Muscle layer of colon (tissue), 2 donors: ENCODE data around the gene MYL12B.
"Not testable (repeated sequence)": the region's sequence is repeated elsewhere in the genome, so short reads cannot be mapped to it uniquely, and the experiment has no call there.

Experiments
- H3K27ac ChIP-seq: one replicate; pipeline ENCODE4 v1.7.0; 2013; ENCODE audit warnings: low read depth, mild to moderate bottlenecking, low read length, moderate library complexity
- H3K27me3 ChIP-seq, 2 donors: one replicate each; pipeline ENCODE4 v1.7.0; 2013; ENCODE audit warnings: low read length in 2 of 2, mild to moderate bottlenecking in 2 of 2; ENCODE audit not compliant: insufficient read depth in 2 of 2, control insufficient read depth in 1 of 2
- H3K36me3 ChIP-seq: one replicate; pipeline ENCODE4 v1.7.0; 2013; ENCODE audit warnings: mild to moderate bottlenecking, low read length; ENCODE audit not compliant: insufficient read depth
- H3K4me1 ChIP-seq: one replicate; pipeline ENCODE4 v1.7.0; 2013; ENCODE audit warnings: mild to moderate bottlenecking, low read length; ENCODE audit not compliant: insufficient read depth
- H3K4me3 ChIP-seq, 2 donors: one replicate each; pipeline ENCODE4 v1.7.0; 2013; ENCODE audit warnings: low read length in 2 of 2, low read depth in 1 of 2, mild to moderate bottlenecking in 1 of 2, moderate library complexity in 1 of 2
- H3K9ac ChIP-seq: one replicate; pipeline ENCODE4 v1.7.0; 2013; ENCODE audit warnings: low read length
- H3K9me3 ChIP-seq: one replicate; pipeline ENCODE4 v1.7.0; 2013; ENCODE audit warnings: mild to moderate bottlenecking, low read length
- donor health status: abdominal sarcoma.
- donor health status: Adenocarcinoma of cecum.

The MYL12B gene

DNA sequence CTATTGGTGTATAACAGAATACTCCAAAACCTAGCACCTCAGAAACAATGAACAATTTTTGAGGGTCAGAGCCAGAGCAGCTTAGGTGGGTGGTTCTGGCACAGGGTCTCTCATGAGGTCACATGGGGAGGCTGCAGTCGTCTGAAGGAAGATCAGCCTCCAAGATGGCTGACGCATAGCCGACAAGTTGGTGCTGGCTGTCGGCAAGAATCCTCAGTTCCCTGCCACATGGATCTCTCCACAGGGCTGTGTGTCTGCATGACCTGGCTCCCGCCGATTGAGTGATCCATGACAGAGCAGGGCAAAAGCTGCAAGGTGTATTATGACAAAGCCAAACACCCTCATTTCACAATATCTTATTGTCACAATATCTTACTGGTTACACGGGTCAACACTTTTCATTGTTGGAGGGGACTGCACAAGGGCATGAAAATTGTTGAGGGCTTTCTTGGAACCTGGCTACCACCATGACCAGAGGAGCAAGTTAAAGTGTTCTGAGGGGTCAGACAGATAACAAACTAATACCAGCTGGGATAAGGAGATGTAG, 4.2 kb downstream of the MYL12B start:
- Histone ChIP-seq H3K4me1 (peaks cover 61% of the 10 kb centered on the region), H3K9me3 (no peaks in the 10 kb centered on the region), H3K4me3 (no peak overlapping the region), H3K36me3 (no peaks in the 10 kb centered on the region), H3K27ac (no peak overlapping the region), H3K27me3 (no peaks in the 10 kb centered on the region), H3K9ac (no peak overlapping the region)

- no peaks in the 10 kb centered on the region for H3K36me3 ChIP-seq
- no peak overlapping the region for H3K9ac ChIP-seq
- no peaks in the 10 kb centered on the region for H3K9me3 ChIP-seq
- no peaks in the 10 kb centered on the region for H3K27me3 ChIP-seq
- H3K4me1 ChIP-seq, result peaks cover 55% of the 10 kb centered on the region
- H3K4me3 ChIP-seq, result no peak overlapping the region
- H3K27ac ChIP-seq, result no peak overlapping the region
These were observed 6.4 kb downstream of the MYL12B start for GRCh38 chr18:3268306-3268705.

DNA sequence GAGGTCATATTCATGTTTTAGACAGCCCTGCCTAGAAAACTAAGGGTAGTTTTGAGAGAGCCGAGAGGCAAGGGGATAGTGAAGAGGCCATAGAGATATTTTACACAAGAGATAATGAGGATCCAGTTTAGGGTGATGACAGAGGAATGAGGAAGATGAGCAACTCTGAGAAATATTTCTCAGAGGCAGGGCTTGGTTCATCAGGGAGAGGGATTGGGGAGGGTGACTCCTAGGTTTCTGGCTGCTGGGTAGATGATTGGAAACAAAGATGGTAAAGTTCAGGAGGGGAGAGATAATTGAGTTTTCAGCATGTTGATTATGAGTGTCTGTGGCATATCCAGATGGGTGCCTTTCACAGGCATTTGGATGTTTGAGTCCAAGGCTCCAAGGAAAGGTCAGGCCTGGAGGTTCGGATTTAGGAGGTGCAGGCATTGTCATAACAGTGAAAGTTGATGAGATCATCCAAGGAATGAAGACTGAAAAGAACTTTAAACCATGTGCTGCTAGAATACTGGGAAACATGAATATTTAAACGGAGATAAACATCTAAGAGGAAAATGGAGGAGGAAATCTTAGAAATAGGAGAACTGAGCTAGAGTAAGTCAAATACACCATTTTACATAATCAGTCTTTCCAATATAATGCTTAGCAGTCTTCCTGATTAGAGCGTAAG, 7.4 kb downstream of the MYL12B start:
- no peak overlapping the region for H3K4me3 ChIP-seq
- H3K4me1 ChIP-seq, result peaks cover 46% of the 10 kb centered on the region
- no peak overlapping the region for H3K27ac ChIP-seq
- no peaks in the 10 kb centered on the region for H3K9me3 ChIP-seq
- no peaks in the 10 kb centered on the region for H3K36me3 ChIP-seq
- no peak overlapping the region for H3K9ac ChIP-seq
- no peaks in the 10 kb centered on the region for H3K27me3 ChIP-seq

- Histone ChIP-seq H3K27ac (no peak overlapping the region), H3K4me1 (peaks cover 41% of the 10 kb centered on the region)
These were observed 8.0 kb downstream of the MYL12B start for GRCh38 chr18:3269914-3270299.

GRCh38 chr18:3273042-3273441, 11.1 kb downstream of the MYL12B start:
- Histone ChIP-seq H3K36me3 (peaks cover 10% of the 10 kb centered on the region), H3K27me3 (no peaks in the 10 kb centered on the region)

More at GRCh38 chr18:3269914-3270299, 8.0 kb downstream of the MYL12B start:
- no peaks in the 10 kb centered on the region for H3K9me3 ChIP-seq
- peaks cover 4% of the 10 kb centered on the region for H3K36me3 ChIP-seq
- no peak overlapping the region for H3K4me3 ChIP-seq
- H3K9ac ChIP-seq, result no peak overlapping the region
- no peaks in the 10 kb centered on the region for H3K27me3 ChIP-seq

DNA sequence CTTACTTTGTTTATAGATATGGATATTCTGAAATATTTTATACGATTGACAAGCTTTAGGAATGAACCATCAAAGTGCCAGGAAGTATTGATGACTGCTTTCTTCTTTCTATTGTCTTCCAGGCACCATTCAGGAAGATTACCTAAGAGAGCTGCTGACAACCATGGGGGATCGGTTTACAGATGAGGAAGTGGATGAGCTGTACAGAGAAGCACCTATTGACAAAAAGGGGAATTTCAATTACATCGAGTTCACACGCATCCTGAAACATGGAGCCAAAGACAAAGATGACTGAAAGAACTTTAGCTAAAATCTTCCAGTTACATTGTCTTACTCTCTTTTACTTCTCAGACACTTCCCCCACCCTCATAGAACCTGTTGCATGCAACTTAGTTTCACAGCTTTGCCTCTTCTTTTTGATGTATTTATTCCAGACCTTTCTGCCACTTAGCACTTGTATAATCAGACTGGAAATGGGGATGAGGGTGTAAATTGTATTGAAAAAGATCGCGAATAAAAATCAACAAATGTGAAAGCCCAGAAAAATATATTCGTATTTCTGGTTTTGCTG, 15.8 kb downstream of the MYL12B start:
- not testable (repeated sequence) for H3K27me3 ChIP-seq, H3K4me3 ChIP-seq, H3K9me3 ChIP-seq, H3K4me1 ChIP-seq, H3K9ac ChIP-seq, H3K27ac ChIP-seq
- peaks cover 15% of the 10 kb centered on the region for H3K36me3 ChIP-seq

More at GRCh38 chr18:3273042-3273441, 11.1 kb downstream of the MYL12B start:
- H3K4me3 ChIP-seq, result no peak overlapping the region
- no peaks in the 10 kb centered on the region for H3K9me3 ChIP-seq
- H3K9ac ChIP-seq, result no peak overlapping the region
- H3K27ac ChIP-seq, result no peak overlapping the region
- peaks cover 17% of the 10 kb centered on the region for H3K4me1 ChIP-seq

GRCh38 chr18:3279201-3280185, 17.6 kb downstream of the MYL12B start:
- Histone ChIP-seq H3K9ac (no peak overlapping the region), H3K27me3 (no peaks in the 10 kb centered on the region), H3K9me3 (no peaks in the 10 kb centered on the region), H3K4me3 (no peak overlapping the region), H3K36me3 (peaks cover 15% of the 10 kb centered on the region), H3K27ac (no peak overlapping the region), H3K4me1 (no peaks in the 10 kb centered on the region)

DNA sequence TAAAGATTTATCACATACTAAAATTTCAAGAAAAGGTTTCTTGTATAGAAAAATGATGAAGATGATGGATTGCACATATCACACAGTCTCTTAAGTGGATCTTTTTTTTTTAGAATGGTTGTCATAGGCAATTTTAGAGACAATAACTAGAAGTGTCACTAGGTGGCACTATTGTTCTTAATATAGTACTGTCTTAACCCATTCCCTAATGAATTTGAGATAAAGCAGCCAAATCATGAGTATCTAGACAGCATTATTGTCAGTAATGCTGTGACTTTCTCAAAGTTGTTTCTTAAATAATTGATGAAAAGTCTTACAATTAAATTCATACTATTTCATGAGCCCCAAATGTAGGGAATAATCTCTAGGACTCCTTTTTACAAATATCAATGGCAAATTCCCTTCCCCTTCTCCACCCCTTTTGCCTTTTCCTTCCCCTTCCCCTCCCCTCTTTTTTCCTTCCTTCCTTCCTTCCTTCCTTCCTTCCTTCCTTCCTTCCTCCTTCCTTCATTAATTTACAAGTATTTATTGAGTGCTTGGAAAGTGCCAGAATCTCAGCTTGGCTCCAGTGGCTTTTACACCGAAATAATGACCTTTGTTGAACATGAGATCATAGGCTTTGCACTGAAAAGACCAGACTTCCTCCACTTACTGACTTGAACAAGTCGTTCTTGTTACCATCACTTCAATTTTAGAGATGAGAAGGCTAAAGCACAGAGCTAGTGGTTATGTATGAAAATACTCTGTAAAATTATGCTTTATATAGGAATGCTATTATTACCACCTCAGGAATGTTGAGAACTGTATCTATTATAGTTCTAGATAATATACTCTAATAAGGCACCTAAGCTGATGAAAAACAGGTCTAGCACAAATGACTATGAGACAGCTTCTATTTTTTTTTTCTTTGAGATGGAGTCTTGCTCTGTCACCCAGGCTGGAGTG, 19.8 kb downstream of the MYL12B start:
- H3K9ac ChIP-seq, result no peak overlapping the region
- H3K4me3 ChIP-seq, result no peak overlapping the region
- H3K36me3 ChIP-seq, result peaks cover 11% of the 10 kb centered on the region
- H3K4me1 ChIP-seq, result no peaks in the 10 kb centered on the region
- H3K27ac ChIP-seq, result no peak overlapping the region
- no peaks in the 10 kb centered on the region for H3K27me3 ChIP-seq
- no peaks in the 10 kb centered on the region for H3K9me3 ChIP-seq

DNA sequence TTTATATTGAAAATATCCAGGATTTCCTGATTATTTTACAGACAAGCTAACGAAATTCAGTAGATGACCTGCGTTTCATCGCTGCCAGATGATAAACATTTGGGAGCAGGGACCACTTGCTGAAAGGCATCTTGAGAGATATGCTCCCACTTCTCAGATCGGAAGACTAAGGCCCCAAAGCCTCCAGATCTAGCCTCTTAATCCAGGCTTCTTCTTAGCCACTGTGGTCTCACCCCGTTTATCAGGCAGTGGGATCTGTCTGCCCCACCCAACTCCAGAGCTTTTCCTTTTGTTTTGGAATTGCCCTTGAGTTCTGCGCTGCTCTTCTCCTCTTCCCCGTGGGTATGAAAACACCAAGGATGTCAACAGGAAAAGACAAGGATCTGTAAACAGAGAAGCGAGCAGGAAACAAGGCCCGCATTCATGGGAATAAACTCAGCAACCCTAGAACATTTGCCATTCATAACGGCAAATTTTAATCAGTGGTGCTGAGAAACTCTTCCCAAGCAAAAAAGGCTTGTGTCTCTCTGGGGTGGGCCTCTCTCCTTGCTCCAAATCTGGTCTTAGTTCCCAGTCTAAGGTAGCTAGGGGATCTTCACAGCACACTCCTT, 21.4 kb downstream of the MYL12B start:
- Histone ChIP-seq H3K9ac (no peak overlapping the region), H3K4me3 (no peak overlapping the region), H3K4me1 (no peaks in the 10 kb centered on the region), H3K27ac (no peak overlapping the region), H3K27me3 (no peaks in the 10 kb centered on the region), H3K36me3 (peaks cover 4% of the 10 kb centered on the region), H3K9me3 (no peaks in the 10 kb centered on the region)

DNA sequence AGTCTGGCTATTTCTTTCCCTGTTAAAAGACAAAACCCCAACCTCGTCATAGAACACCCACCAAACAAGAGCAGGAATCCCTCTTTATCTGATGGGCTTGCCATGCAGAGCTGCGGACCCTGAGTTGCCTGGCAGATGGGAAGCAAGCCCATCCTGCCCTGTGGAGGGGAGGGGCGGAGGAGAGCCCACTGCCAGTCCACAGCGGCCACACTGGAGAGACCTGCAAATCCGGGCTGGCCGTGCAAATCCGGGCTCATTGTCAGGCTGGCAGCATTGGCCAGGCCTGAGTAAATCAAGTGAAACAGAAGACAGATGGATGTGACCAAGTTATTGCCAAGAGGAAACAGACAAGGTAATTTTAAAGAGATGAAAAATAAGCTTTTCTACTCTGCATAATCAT, 22.0 kb downstream of the MYL12B start:
- no peaks in the 10 kb centered on the region for H3K27me3 ChIP-seq
- no peak overlapping the region for H3K4me3 ChIP-seq
- H3K9me3 ChIP-seq, result no peaks in the 10 kb centered on the region
- H3K36me3 ChIP-seq, result no peaks in the 10 kb centered on the region
- no peak overlapping the region for H3K27ac ChIP-seq
- no peak overlapping the region for H3K9ac ChIP-seq
- no peaks in the 10 kb centered on the region for H3K4me1 ChIP-seq
